HepG2 (cell line): ENCODE results near the gene AKAP8L. TPM values are rescaled to one million over a fixed set of nuclear protein-coding genes. Genes with fewer than 3 reads are reported as not detected.

ENCODE experiments used
- ATAC-seq: fragments of 200-7000 bp; cut with Tn5 transposase; 3 replicates; pipeline ENCODE4 v1.9.1; 2020; ENCODE audit warnings: mild to moderate bottlenecking, moderate library complexity
- BruUV-seq: library from RNA; stranded (reverse); fragments of 400-500 nt; replicated peaks from 2 replicates; lab custom pipeline; 2021; lab: Mats Ljungman, UMichigan
- CTCF ChIA-PET: fragments of 300-600 bp; formaldehyde crosslinking; extraction: SDS; loops from one replicate; lab custom pipeline; 2021; ENCODE audit warnings: low total read pairs, inconsistent platforms, low intra/inter-chr PET ratio; lab: Yijun Ruan, JAX
- POLR2A ChIA-PET: fragments of 350-600 bp; sonication (Branson Sonifier 250); formaldehyde crosslinking; loops from one replicate; lab custom pipeline; 2020; ENCODE audit warnings: antibody characterized with exemption, inconsistent platforms; lab: Yijun Ruan, JAX
- DNase-seq: peaks from one replicate; pipeline ENCODE4 v3.0.0-alpha.2; 2015; ENCODE audit warnings: low spot score
- FAIRE-seq: peaks from 3 replicates; lab custom pipeline; 2011; peaks lifted over from hg19 to GRCh38; lab: Jason Lieb, UNC
- H2AFZ ChIP-seq: one replicate; pipeline ENCODE4 v1.6.1; 2011; ENCODE audit warnings: low read length, inconsistent platforms
- H3K27ac ChIP-seq: fragments of 300-600 bp; 3 replicates; pipeline ENCODE4 v1.8.0; 2011; ENCODE audit warnings: mixed run types, mild to moderate bottlenecking, mixed read lengths, low read length, inconsistent platforms; ENCODE audit not compliant: insufficient read depth; ENCODE audit errors: extremely low read length
- H3K27me3 ChIP-seq, 2 experiments: fragments of 200-600 bp in 1 of 2; 2 replicates in 1 of 2; 3 replicates in 1 of 2; pipeline versions ENCODE4 v1.6.0 to v1.8.0; 2011; ENCODE audit warnings: low read length in 2 of 2, mild to moderate bottlenecking in 2 of 2, moderate library complexity in 2 of 2, inconsistent platforms in 1 of 2; ENCODE audit not compliant: insufficient read depth in 2 of 2, control insufficient read depth in 1 of 2
- H3K36me3 ChIP-seq, 2 experiments: fragments of 200-600 bp in 1 of 2; replicated peaks in 1 of 2; 2 replicates in 1 of 2; 3 replicates in 1 of 2; pipeline versions ENCODE4 v1.5.1 to v1.8.0; 2011; ENCODE audit warnings: low read length in 2 of 2, inconsistent platforms in 1 of 2; ENCODE audit not compliant: insufficient read depth in 2 of 2, control insufficient read depth in 1 of 2
- H3K4me1 ChIP-seq: 2 replicates; pipeline ENCODE4 v1.5.1; 2012; ENCODE audit warnings: low read length, inconsistent platforms; ENCODE audit not compliant: insufficient read depth
- H3K4me2 ChIP-seq: 2 replicates; pipeline ENCODE4 v1.6.0; 2011; ENCODE audit warnings: low read depth, low read length, inconsistent platforms
- H3K4me3 ChIP-seq, 3 experiments: fragments of 200-600 bp in 1 of 3; sonication (generic), shearing (Covaris generic) in 1 of 3; replicated peaks in 1 of 3; 2 replicates each; pipeline ENCODE4 v1.5.1; 2011 to 2016; ENCODE audit warnings: low read length in 3 of 3, inconsistent platforms in 2 of 3, low read depth in 2 of 3, mild to moderate bottlenecking in 2 of 3, control low read depth in 1 of 3, mixed read lengths in 1 of 3; ENCODE audit not compliant: insufficient read depth in 1 of 3
- H3K79me2 ChIP-seq: one replicate; pipeline ENCODE4 v1.6.1; 2011; ENCODE audit warnings: low read length, inconsistent platforms; ENCODE audit not compliant: insufficient read depth
- H3K9ac ChIP-seq: 2 replicates; pipeline ENCODE4 v1.6.0; 2011; ENCODE audit warnings: mild to moderate bottlenecking, low read depth, low read length, inconsistent platforms; ENCODE audit not compliant: insufficient read depth
- H3K9me3 ChIP-seq: 2 replicates; pipeline ENCODE4 v1.5.1; 2012; ENCODE audit warnings: mild to moderate bottlenecking, low read length
- H4K20me1 ChIP-seq: 2 replicates; pipeline ENCODE4 v1.6.0; 2011; ENCODE audit warnings: inconsistent platforms, mild to moderate bottlenecking, low read length, moderate library complexity; ENCODE audit not compliant: insufficient read depth
- GLI4 ChIP-seq: sonication (generic); formaldehyde crosslinking; IDR thresholded peaks from 2 replicates; pipeline ENCODE4 v1.5.1; 2020; ENCODE audit warnings: missing genetic modification reagents, mild to moderate bottlenecking, moderate library complexity, borderline replicate concordance
- KLF15 ChIP-seq: sonication (generic); formaldehyde crosslinking; IDR thresholded peaks from 2 replicates; pipeline ENCODE4 v1.8.1; 2023; ENCODE audit warnings: borderline replicate concordance, mild to moderate bottlenecking, inconsistent platforms, missing genetic modification reagents, mixed read lengths
- RBFOX2 ChIP-seq: fragments of 200-400 bp; formaldehyde crosslinking; IDR thresholded peaks from 2 replicates; pipeline ENCODE4 v1.6.1; 2017; ENCODE audit warnings: low read depth, mild to moderate bottlenecking, low read length
- ZMYM4 ChIP-seq: sonication (generic); formaldehyde crosslinking; IDR thresholded peaks from 2 replicates; pipeline ENCODE4 v1.8.1; 2023; ENCODE audit warnings: mild to moderate bottlenecking, missing genetic modification reagents
- ZNF432 ChIP-seq: sonication (generic); formaldehyde crosslinking; IDR thresholded peaks from 2 replicates; pipeline ENCODE4 v1.5.0; 2020; ENCODE audit warnings: missing genetic modification reagents, mild to moderate bottlenecking, borderline replicate concordance
- ZNF768 ChIP-seq: sonication (generic); formaldehyde crosslinking; IDR thresholded peaks from 2 replicates; pipeline ENCODE4 v1.4.0; 2020; ENCODE audit warnings: missing genetic modification reagents
- WGBS: methylation state at CpG from one replicate; pipeline ENCODE4 v1.1.6; 2017; ENCODE audit warnings: low lambda C conversion rate; 5-methylcytosine and 5-hydroxymethylcytosine counted together
- in situ Hi-C: cut with HindIII; loops from 2 replicates; pipeline ENCODE4 v1.10.0; 2017; ENCODE audit warnings: low pct_unique_long_range_greater_than_20kb; ENCODE audit not compliant: extremely low pct_ligation_motif_present
- intact Hi-C: fragments of 100-400 bp; cut with micrococcal nuclease; formaldehyde crosslinking; loops from one replicate; pipeline ENCODE4 v1.10.0; 2022; ENCODE audit not compliant: unreplicated experiment
- polyA plus RNA-seq, 8 experiments: library from polyadenylated mRNA; depleted of rRNA in 3 of 8; stranded (reverse) in 7 of 8; unstranded in 1 of 8; fragments of >200 nt; fragmentation: Illumina TruSeq in 4 of 8; extraction: Trizol in 4 of 8; gene quantifications; 2 replicates each; pipeline versions ENCODE4 v1.2.1 to v1.2.3, GENCODE V29; 2011 to 2016; ENCODE audit warnings: low read depth in 4 of 8, missing spikeins in 1 of 8, mixed read lengths in 1 of 8; ENCODE audit not compliant: insufficient read depth in 1 of 8
- total RNA-seq, 5 experiments: library from RNA; depleted of rRNA; stranded (reverse); fragments of >200 nt; fragmentation: Illumina TruSeq; extraction: Trizol; gene quantifications; 2 replicates each; pipeline ENCODE4 v1.2.3, GENCODE V29; 2016; ENCODE audit warnings: low read depth in 1 of 5
- TF ChIP-seq, protein P1 (sequence below): sonication (generic); formaldehyde crosslinking; IDR thresholded peaks from 2 replicates; pipeline ENCODE4 v1.5.0; 2020; ENCODE audit warnings: missing genetic modification reagents
- TF ChIP-seq, protein P2 (sequence below): sonication (generic); formaldehyde crosslinking; IDR thresholded peaks from 2 replicates; pipeline ENCODE4 v1.5.0; 2020; ENCODE audit warnings: missing genetic modification reagents
- TF ChIP-seq, protein P3 (sequence below): sonication (generic); formaldehyde crosslinking; IDR thresholded peaks from 2 replicates; pipeline ENCODE4 v1.8.1; 2023; ENCODE audit warnings: mild to moderate bottlenecking, moderate library complexity, missing genetic modification reagents

The AKAP8L gene
- total and polyA plus RNA-seq, 2 of the 13 experiments (the other 11 are each of a cell fraction or from before 2014, with no cell fraction given) = 48.2 to 49.6 TPM

DNA sequence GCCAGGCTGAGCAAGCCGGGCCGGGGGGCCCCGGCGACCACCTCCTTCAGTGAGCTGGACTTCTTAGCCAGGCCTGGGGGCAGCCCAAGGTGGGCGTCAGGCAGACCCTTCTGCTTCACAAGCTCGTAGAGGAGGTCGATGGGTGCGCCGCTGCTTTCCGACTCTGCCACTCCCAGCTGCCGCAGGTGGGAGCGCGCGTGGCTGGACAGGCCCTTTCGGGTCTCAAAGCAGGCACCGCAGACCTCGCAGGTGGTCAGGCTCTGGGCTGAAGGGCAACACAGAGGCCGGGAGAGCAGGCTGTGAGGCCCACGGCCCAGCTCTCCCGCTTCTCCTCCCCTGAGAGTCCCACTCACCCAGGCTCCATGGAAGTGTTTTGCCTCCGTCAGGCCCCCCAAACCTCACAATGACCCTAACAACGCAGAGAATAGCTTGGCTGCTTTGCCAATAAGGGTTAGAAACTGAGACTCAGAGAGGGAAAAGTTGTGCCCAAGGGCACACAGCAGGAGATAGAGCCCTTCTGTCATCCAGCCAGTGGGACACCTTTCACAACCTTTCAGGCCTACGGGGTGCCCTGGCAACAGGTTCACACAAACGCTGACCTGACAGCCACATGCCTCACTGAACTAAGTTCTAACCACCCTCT is 11.2 kb upstream of the AKAP8L start:
- Histone ChIP-seq H3K9me3 (no peaks in the 10 kb centered on the region), H3K79me2 (peaks cover 24% of the 10 kb centered on the region), H2AFZ (no peak overlapping the region), H3K27ac (no peak overlapping the region), H3K4me3 (no peak overlapping the region), H4K20me1 (no peaks in the 10 kb centered on the region), H3K4me2 (no peak overlapping the region), H3K27me3 (no peaks in the 10 kb centered on the region; a peak in 2 of 5 replicates), H3K4me1 (peaks cover 23% of the 10 kb centered on the region), H3K36me3 (peaks cover 16 to 25% of the 10 kb centered on the region in 2 experiments; a peak in 4 of 5 replicates), H3K9ac (no peak overlapping the region)
- no peak for DNase-seq
- BruUV-seq = no TSS peak
- CTCF ChIA-PET = no interaction called here
- in situ Hi-C loops = loop anchor here (10.0 kb wide), 1 partner anchor 125 kb away; no protein-coding TSS in a partner anchor
- intact Hi-C loops = loop anchor here (5.0 kb wide), 1 partner anchor 127 kb away; no protein-coding TSS in a partner anchor
- ATAC-seq = no peak
- TF ChIP-seq GLI4 (no peak), ZNF432 (no peak), ZNF768 (CRISPR knock-in tag) (peak; percentile 87), RBFOX2 (peak; percentile 48; the same call in 1 of the 2 replicates)
- WGBS = 97% methylated on average over 6 of the region's 24 CpGs
- FAIRE-seq = no peak
- POLR2A ChIA-PET = interaction anchor here (1.0 to 2.0 kb wide), 2 partner anchors 11 kb away, joined by 4 to 10 read pairs; partner anchors contain the start of gene AKAP8L

DNA sequence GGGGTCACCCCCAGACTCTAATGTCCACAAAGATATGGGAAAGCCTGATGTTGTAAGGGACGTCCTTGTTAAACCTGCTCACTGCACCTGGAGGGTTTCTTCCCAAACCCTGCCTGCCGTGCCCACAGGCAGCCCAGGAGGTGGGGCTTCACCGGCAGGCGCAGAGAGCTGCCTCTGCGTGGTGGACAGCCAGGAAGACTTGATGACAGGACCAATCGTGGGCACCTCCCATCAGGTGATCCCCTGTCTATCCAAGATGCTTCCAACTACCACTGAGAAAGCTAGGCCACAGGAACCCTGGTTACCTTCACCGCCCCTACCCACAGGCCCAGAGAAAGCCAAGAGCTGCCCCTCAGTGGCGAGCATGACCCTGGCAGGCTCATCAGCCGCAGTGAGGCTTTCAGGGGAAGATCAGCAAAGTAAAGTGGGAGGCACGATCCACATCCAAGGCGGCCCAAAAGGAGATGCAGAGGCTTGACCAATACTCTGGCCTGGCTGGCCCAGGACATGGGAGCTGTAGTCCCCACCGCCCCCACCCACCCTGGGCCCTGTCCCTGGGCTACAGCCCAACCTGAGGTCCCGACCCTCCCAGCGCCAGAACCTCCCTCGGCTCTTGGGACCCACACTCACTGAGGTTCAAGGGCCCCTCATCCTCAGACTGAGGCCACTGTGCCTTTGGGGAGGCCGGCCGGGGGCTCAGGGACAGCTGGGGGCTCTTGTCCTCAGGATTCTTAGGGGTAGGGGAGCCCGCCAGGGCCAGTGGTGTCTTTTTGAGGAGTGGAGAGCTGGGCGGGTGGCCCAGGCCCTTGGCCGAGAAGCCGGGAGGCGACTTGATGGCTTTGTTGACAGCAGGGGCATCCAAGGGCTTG is 10.4 kb upstream of the AKAP8L start:
- ATAC-seq = no peak
- intact Hi-C loops (no loop called here), in situ Hi-C loops (loop anchor here (10.0 kb wide), 1 partner anchor 126 kb away; no protein-coding TSS in a partner anchor)
- FAIRE-seq = no peak
- no peak overlapping the region for H3K4me2 ChIP-seq
- H3K27me3 ChIP-seq = no peaks in the 10 kb centered on the region; a peak in 2 of 5 replicates
- 98% methylated on average over 15 of the region's 22 CpGs for WGBS
- no peaks in the 10 kb centered on the region for H4K20me1 ChIP-seq
- POLR2A ChIA-PET = interaction anchor here (1.0 kb wide), 1 partner anchor 11 kb away, joined by 4 read pairs; the partner anchor contains the start of gene AKAP8L
- peaks cover 19 to 27% of the 10 kb centered on the region in 2 experiments; a peak in 4 of 5 replicates for H3K36me3 ChIP-seq
- CTCF ChIA-PET = no interaction called here
- peaks cover 23% of the 10 kb centered on the region for H3K4me1 ChIP-seq
- no TSS peak for BruUV-seq
- peaks cover 24% of the 10 kb centered on the region for H3K79me2 ChIP-seq
- no peak overlapping the region for H3K27ac ChIP-seq
- no peak overlapping the region for H3K9ac ChIP-seq
- H3K9me3 ChIP-seq = no peaks in the 10 kb centered on the region
- H2AFZ ChIP-seq = no peak overlapping the region
- DNase-seq = no peak
- H3K4me3 ChIP-seq = no peak overlapping the region
- TF ChIP-seq, protein P1, sequence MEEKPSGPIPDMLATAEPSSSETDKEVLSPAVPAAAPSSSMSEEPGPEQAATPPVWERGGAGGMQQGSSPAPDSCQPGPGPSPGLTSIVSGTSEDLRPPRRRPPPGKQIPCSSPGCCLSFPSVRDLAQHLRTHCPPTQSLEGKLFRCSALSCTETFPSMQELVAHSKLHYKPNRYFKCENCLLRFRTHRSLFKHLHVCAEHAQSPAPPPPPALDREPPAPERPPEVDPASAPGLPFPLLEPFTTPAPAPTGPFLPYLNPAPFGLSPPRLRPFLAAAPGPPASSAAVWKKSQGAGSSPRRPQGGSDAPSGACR = no peak
- TF ChIP-seq KLF15 (CRISPR knock-in tag) (no peak), ZMYM4 (CRISPR knock-in tag) (no peak)
- TF ChIP-seq, protein P2, sequence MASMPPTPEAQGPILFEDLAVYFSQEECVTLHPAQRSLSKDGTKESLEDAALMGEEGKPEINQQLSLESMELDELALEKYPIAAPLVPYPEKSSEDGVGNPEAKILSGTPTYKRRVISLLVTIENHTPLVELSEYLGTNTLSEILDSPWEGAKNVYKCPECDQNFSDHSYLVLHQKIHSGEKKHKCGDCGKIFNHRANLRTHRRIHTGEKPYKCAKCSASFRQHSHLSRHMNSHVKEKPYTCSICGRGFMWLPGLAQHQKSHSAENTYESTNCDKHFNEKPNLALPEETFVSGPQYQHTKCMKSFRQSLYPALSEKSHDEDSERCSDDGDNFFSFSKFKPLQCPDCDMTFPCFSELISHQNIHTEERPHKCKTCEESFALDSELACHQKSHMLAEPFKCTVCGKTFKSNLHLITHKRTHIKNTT (CRISPR knock-in tag) = no peak
- TF ChIP-seq, protein P3, sequence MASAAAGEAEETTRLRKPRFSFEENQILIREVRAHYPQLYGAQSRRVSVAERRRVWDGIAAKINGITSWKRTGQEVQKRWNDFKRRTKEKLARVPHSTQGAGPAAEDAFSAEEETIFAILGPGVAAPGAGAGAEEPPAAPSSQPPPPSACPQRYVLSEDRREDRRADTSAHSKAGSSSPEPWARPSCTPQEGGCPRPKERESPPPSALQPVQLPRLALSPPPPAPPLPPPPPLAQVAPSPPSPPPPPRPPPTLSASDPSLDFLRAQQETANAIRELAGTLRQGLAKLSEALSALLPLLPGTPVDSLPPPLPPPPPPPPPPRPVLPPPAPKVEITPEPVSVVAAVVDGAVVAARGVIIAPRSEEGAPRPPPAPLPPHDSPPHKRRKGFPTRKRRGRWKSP (CRISPR knock-in tag) = no peak
